GM04504 (cell line): ENCODE results near the gene TMIGD3.

Experiments used
- DNase-seq: peaks from one replicate; pipeline ENCODE4 v3.0.0-alpha.2; 2012; ENCODE audit warnings: low read depth

Gene TMIGD3

GRCh38 chr1:111446967-111447892, 56.2 kb downstream of the TMIGD3 start:
- no peak for DNase-seq

GRCh38 chr1:111446546-111446945, 56.9 kb downstream of the TMIGD3 start:
- no peak for DNase-seq

- DNase-seq: no peak
Observed at GRCh38 chr1:111444031-111444430, 59.4 kb downstream of the TMIGD3 start.

- DNase-seq: no peak
Observed at GRCh38 chr1:111442457-111442856, 61.0 kb downstream of the TMIGD3 start.

DNA sequence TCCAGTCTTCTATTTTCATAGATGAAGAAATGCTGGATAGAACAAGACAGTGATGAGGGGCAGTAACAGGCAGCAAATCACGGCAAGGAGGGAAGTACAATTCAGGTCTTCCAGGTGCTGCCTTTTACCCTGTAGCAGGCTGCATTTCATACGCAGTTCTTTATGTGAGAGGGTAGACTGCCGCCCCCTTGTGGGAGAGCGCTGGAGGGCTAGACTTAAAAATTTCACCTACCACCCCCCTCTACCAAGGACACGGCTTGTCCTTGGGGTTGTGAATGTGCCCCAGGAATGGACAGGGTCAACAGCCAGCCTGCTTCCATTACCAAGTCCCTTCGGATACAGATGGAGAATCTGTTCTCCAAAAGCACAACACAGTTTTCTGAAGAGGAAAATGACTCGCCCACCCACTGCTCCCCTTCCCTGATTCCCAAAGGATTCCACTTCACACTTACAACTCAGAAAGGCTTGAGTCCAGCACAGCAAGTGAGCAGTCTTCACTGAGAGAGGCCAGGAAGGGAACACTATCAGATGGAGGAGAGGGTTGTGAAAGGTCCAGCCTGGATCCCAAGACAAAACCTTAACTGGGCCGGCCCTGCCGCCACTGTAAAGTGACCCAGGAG, 61.8 kb downstream of the TMIGD3 start:
- no peak for DNase-seq

GRCh38 chr1:111439461-111440351, 63.7 kb downstream of the TMIGD3 start:
- DNase-seq: no peak

DNA sequence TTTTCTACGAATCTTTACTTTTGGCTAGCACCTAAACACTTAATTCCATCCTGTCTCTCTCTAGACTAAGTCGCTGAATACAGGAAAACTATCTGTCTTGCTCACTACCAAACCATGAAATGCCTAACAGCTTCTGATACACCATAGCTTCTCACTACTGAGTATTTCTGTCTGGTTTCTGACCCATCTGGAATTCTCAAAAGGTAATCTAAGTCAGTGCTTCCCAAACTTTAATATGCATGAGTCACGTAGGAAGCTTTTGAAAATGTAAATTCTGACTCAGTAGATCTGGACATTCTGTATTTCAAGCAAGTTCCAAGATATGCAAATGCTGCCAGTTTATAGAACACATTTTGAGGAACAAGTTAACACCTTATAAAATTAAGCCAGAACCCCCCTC, 66.7 kb downstream of the TMIGD3 start:
- DNase-seq: no peak
